HG02981 (cell line): Measurements from ENCODE around the gene SH3GL1.
"Not testable (repeated sequence)": the region's sequence is repeated elsewhere in the genome, so short reads cannot be mapped to it uniquely, and the experiment has no call there.

ENCODE experiments used
- ATAC-seq: cut with Tn5 transposase; IDR thresholded peaks from one replicate; pipeline ENCODE4 v1.9.1; 2021; ENCODE audit warnings: mild to moderate bottlenecking, moderate library complexity; ENCODE audit not compliant: unreplicated experiment

SH3GL1 gene

DNA sequence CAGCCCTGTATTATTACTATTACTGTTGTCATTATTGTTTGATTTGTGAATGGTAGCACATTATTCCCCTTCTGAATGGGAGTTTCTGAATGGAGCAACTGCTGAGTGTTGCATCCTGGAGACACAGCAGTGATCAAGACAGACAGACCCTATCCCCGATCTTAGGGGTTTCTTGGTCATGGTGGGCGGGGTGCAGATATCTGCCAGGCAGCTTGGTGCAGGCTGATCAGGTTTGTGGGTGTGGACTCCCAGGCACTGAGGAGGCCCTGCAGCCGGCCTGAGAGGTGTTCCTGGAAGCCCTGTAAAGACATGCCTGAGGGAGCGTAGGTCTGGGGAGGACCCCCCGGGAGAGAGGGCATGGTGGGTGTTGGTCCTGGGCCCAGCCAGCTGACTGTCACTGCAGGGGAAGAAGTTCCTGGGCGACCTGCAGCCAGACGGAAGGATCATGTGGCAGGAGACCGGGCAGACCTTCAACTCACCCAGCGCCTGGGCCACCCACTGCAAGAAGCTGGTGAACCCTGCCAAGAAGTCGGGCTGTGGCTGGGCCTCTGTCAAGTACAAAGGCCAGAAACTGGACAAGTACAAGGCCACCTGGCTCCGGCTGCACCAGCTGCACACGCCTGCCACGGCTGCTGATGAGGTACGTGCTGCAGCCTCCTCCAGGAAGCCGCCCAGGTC, 54.9 kb downstream of the SH3GL1 start:
- ATAC-seq, result no peak

- ATAC-seq, result peak; percentile 52
Measured at GRCh38 chr19:4343370-4344307, 56.7 kb downstream of the SH3GL1 start, which contains the start of gene MPND. Gene MPND, plus strand, starts transcription at chr19:4343562. Its CDS starts 32 bp downstream, at chr19:4343594.

- ATAC-seq, result peak; percentile 83
Measured at GRCh38 chr19:4342615-4343369, 57.6 kb downstream of the SH3GL1 start.

GRCh38 chr19:4342314-4342614, 58.1 kb downstream of the SH3GL1 start:
- no peak for ATAC-seq

- no peak for ATAC-seq
Measured at GRCh38 chr19:4338441-4339355, 61.6 kb downstream of the SH3GL1 start, which contains the start of gene STAP2. Gene STAP2, minus strand, starts transcription at chr19:4338827. Its CDS starts 74 bp downstream, at chr19:4338753.

- no peak for ATAC-seq
Measured at GRCh38 chr19:4337906-4338440, 62.4 kb downstream of the SH3GL1 start.

DNA sequence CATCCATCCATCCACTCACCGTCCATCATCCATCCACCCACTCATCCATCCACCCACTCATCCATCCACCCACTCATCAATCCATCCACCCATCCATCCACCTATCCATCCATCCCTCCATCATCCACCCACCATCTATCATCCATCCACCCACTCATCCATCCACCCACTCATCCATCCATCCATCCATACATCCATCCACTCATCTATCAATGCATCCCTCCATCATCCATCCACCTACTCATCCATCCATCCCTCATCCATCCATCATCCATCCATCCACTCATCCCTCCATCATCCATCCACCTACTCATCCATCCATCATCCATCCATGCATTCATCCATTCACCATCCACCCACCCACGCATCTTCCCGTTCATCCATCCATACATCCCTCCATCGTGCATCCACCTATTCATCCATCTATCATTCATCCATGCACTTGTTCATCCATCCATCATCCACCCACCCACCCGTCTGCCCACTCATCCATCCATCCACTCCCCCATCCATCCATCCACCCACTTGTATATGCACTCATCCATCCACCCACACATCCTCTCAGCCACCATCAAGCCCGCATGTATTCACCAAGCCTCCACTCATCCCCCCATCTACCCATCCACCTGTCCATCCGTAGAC, 65.3 kb downstream of the SH3GL1 start:
- no peak for ATAC-seq

- ATAC-seq, result no peak
Measured at GRCh38 chr19:4329858-4330257, 70.5 kb downstream of the SH3GL1 start.

GRCh38 chr19:4328991-4329681, 71.2 kb downstream of the SH3GL1 start:
- ATAC-seq, result not testable (repeated sequence)

DNA sequence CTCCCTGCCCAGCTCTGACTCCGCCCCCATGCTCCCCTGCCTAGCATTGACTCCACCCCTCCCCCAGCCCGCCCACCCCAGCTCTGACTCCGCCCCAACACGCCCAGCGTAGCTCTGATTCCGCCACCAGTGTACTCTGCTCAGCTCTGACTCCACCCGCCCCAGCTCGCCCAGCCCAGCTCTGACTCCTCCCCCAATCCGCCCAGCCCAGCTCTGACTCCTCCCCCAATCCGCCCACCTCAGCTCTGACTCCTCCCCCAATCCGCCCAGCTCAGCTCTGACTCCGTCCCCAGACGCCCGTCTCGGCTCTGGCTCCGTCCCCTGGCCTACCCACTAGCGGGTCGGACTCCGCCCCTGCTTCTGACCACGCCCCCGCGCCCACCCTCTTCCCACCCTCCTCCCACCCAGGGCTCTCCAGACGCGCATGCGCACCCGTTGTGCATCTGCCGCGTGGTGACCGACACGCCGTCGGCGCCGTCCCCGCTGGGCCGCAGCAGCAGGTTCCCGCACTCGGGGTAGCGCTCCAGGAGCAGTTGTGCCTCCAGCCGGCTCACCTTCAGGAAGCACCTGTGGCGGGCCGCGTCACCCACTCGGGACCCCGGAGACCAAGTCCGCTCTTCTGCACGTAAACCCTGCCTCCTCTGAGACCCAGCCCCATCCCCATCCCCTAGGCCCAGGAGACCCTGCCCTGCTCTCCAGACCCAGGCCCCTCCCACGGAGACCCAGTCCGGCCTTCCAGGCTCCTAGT, 71.9 kb downstream of the SH3GL1 start:
- ATAC-seq, result peak; percentile 75

- no peak for ATAC-seq
Measured at GRCh38 chr19:4327877-4328242, 72.5 kb downstream of the SH3GL1 start.

GRCh38 chr19:4327252-4327876, 73.0 kb downstream of the SH3GL1 start:
- no peak for ATAC-seq

GRCh38 chr19:4326837-4327251, 73.5 kb downstream of the SH3GL1 start:
- no peak for ATAC-seq

- ATAC-seq, result no peak
Measured at GRCh38 chr19:4326215-4326836, 74.0 kb downstream of the SH3GL1 start.

DNA sequence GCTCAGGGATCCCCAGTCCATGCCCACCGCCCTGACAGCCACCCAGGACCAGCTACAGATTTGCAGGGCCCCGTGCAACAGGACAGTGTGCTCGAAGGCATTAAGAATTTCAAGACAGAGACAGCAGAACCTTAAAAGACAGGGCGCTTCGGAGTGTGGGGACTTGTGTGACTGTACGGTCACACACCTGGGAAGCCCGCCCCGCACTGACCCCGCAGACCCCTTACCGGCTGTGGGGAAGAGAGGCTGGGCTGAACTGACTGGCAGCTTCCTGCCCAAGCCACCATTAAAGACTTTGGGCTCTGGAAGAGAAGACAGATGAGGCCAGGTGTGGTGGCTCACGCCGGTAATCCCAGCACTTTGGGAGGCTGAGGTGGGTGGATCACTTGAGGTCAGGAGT, 76.1 kb downstream of the SH3GL1 start:
- ATAC-seq, result no peak

DNA sequence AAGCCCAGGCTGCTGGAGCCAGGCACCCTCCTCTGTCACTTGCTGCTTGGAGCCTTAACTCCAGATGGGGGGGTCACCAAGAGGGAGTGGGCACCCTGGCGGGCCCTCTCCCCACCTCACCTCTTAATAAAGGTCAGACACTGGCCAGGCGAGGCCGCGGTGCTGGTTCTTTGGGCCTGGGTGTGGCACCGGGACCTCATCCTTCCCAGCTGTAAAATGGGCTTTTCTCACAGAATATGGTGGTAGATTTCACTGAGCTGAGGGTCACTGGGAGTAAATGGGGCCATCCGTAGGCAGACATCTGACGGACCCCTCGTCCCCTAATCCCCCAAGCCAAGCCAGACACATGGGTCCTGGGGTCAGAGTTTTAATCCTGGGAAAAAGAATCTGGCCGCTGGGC, 76.7 kb downstream of the SH3GL1 start:
- no peak for ATAC-seq

DNA sequence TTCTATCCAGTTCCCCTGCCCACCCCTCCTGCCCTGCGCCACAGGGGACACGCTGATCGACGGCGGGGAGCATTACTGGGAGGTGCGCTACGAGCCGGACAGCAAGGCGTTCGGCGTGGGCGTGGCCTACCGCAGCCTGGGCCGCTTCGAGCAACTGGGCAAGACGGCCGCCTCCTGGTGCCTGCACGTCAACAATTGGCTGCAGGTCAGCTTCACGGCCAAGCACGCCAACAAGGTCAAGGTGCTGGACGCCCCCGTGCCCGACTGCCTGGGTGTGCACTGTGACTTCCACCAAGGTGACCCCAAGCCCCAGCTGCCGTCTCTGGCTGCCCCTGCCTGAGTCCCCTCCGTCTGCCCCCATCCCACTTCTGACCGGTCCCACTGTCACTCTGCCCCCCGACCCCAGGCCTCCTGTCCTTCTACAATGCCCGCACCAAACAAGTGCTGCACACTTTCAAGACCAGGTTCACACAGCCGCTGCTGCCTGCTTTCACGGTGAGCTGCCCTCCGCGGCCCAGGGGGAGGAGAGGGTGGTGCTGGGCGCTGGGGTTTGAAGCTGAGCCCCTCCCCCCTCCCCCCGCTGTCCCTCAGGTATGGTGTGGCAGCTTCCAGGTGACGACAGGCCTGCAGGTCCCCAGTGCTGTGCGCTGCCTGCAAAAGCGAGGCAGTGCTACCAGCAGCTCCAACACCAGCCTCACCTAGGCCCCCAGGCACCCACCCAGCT, 77.2 kb downstream of the SH3GL1 start:
- no peak for ATAC-seq
